Iris pigment epithelial cell (primary cell): Measurements from ENCODE around the gene GIMAP6.
"Not testable (repeated sequence)": the region's sequence is repeated elsewhere in the genome, so short reads cannot be mapped to it uniquely, and the experiment has no call there.

ENCODE experiments used
- DNase-seq: peaks from one replicate; pipeline ENCODE4 v3.0.0-alpha.2; 2011; ENCODE audit warnings: low read depth

GIMAP6 gene

DNA sequence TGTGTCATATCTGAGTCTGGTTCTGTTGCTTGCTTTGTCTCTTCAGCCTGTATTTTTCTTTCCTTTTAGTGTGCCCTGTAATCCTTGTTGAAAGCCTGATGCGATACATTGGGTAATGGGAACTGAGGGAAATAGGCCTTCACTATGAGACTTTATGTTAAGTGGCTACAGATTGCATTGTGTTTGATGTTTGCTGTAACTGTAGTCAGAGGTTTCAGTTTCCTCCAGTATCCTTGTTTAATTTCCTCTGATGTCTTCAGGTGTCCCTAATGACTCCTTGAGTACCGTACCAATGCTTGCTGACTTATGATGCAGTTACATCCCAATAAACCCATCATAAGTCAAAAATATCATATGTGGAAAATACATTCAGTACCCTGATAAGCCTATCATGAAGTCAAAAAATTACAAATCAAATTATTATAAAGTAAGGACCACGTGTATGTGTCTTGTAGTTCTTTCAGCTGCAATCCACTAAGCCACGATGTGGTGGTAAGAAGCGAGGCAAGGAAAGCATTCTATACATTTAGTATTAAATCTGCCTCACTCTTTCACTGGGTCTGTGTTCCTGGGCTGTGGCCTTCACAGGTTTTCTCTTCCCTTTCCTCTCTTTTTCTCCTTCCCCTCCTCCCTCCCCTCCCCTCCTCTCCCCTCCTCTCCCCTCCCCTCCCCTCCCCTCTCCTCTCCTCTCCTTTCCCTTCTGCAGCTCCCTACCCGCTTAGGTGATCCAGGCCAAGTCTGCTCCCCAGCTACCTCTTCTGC, 13.3 kb upstream of the GIMAP6 start:
- DNase-seq = no peak

DNA sequence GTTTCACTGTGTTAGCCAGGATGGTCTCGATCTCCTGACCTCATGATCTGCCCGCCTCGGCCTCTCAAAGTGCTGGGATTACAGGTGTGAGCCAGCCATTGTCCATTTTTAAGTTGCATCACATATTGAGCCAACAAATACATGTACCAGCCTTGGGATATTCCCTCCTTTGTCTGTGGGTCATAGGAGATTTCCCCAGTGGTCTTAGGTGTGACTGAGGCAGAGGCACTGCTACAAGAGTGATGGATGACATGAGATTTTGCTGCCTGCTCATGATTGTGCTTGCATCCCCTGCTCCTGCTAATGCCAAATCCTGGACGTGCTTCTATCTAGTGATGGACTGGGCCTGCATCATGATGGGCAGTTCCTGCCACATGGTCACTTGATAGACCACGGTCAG, 10.7 kb upstream of the GIMAP6 start:
- DNase-seq = no peak

DNA sequence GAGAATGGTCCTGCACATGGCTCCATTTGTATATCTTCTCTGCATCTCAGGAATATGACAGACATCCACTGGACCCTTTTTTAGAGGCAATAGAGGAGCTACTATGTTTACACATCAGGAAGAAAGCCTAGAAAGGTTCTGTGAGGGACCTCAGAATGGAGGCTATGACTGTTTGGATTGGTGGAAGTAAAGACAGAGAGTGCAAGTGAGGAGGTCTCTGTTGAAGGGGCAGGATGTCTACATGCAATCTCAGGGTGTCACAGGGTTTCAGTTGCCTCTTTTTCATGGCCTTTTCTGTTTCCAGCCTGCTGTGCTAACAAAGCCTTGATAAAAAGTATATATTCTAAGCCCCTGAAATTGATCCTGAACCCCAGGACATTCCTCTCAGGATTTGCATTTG, 9.7 kb upstream of the GIMAP6 start:
- DNase-seq = no peak

DNA sequence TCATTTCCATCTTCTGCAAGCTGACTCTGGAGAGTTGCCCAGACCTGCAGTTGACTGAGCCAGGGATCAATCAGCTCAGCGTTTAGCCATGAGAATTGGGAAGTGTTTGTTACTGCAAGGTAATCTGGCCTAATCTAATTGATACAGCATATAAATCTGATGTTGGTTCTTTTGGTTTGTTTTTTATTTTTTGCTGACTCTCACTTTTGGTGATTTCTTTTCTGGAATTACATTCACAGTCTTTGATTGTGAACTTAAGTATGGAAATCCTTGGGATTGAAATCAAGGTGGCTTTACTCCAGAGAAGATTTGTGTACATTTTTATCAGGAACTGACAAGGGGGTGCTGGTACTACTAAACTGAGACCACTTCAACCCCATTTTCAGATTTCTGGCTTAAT, 1.7 kb upstream of the GIMAP6 start:
- no peak for DNase-seq

DNA sequence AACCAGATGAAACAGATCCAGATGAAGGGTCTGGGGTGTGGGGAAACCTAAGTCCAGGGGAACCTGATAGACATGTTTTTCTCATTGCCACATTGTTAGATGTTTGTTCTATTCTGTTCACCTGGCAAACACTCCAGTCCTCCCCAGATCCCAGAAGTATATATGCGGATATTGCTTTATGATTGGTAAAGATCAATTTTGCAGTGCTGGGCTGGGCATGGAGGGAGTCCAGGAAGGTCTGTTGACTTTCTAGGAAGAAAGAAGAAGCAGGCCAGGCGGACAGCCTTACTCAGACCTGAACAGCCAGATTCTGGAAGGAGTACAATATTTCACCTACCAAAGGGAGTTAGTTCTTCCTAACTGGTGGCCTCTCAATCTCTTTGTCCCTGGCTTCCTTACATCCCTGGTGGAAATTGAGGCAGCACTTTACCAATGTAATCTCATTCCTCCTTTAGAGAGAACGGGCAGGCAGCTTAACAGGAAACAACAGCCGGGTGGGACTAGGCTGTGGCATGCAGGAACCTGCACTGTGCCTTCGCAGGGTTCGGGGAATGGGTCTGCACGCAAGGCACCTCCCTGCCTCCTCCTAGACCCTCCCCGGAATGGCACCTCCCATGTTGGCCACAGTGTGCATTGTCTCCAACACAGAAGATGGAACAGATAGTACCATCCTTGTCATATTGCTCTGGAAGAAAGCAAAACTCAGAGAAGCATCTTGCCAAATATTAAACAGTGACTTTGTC, 930 bp downstream of the GIMAP6 start:
- DNase-seq = no peak

DNA sequence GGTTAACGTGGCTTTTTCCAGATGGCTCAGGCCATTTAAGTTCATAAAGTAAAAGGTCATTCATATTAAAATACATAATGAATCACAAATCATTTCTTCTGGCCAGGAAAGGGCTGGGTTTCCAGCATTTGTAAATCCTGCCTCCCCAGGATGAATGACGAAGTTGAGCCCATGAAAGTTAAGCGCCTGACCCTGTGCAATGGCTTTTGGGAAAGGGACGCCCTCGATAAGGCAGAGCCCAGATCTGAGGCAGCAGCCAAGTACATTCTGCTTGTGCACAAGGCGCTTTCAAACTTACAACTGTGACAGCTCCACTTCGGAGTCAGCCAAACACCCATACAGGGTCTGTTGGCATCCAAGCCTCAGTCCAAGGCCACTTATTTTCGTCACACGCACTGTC, 2.8 kb downstream of the GIMAP6 start:
- DNase-seq = no peak

DNA sequence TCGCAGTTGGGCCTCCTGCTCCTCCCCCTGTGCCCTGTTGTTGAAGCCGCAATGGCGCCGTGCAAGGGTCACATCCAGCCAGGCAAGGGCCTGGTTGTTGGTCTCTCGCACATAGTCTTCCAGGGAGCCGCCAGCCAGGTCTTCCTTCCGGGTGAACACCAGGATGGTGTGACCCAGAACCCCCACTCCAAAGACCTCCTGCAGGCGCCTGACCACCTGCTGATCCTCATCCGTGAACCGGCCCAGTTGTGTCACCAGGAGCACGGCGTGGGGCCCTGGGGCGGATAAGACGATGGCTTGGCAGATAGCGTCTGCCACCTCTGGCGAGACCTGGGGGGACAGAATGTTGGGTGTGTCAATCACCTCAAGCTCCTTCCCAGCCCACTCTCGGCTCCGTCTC, 4.2 kb downstream of the GIMAP6 start:
- no peak for DNase-seq

DNA sequence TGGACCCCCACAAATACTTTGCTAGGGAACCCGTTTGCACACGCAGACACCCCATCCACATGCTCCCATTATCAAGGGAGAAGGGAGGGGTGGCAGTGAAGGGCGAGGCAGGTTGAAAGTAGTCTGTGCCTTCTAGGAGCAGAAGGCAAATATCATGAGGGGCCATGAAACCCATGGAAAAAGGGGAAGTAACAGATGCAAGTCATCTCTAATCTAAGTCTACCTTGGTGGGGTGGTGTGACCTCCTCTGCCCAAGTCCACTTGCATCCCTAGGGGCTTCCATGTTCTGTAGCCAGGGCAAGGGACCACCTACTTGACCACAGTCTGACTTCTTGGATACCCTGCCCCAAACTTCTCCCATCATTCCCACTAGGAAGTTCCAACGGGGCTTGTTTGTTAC, 5.5 kb downstream of the GIMAP6 start:
- DNase-seq = no peak

DNA sequence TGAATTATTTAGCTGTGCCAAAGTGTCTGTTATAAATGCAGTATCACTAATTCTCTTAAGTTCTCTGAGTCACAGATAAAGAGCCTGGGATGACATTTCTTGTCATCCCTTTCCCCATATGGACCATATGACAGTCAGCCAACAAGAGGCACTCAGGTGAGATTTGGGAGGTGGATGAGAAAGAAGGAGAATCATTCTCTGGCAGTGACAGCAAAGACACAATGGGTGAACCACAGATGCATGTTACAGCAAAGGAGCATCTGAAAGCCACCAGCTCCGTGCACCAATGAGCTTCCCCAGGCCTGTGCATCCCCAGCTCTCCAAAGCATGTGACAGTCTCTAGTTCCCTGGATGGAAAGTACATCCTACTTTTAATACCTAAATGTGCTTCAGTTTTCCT, 10.8 kb downstream of the GIMAP6 start:
- no peak for DNase-seq

DNA sequence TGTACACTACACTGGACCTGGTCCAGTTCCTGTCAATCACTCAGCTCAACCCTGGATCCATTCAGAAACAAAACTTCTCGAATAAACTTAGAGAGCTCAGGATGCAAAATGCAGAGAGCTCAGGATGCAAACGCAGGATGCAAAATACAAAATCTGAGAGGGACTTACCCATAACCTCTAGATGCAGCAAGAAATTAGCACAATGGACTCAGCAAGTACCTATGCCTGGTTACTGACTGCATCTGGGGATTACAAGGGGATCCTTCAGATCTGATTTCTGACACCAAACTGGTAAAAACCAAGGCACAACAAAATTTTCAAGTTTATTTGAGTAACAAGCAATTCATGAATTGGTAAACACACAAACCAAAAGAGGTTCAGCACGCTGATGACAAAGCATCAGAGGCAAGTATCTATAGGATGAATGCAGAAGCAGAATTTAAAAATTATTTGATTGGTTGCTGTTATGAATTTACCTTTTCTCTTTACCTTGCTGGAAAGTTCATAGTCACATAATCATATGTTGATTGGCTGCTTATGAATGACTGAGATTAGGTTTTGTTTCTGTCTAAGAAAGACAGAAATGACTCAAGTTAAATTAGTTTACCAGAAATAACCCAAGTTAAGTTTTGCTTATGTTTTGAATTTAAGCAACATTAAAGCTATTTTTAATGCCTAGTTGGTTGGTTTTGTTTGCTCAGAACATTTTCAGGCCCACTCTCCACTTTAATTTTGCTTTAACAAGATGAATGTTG, 11.4 kb downstream of the GIMAP6 start:
- DNase-seq = no peak

DNA sequence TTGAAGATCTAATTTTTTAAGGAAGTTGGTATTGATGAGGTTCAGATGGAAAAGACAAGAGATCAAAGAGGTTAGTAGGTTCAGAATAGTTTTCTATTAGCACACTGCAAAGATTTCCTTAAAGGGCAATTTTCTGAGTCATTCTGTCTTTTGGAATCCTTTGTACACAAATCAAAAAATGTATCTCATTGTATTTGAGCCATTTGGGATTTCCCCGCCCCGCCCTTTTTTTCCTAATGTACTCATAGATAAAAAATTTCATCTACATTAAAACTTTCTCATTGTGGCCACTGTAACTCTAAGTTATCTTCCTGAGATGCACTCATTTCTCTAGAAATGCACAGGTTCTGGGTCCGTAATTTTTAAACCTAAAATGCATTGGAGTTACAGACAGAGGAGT, 12.1 kb downstream of the GIMAP6 start:
- DNase-seq = no peak

DNA sequence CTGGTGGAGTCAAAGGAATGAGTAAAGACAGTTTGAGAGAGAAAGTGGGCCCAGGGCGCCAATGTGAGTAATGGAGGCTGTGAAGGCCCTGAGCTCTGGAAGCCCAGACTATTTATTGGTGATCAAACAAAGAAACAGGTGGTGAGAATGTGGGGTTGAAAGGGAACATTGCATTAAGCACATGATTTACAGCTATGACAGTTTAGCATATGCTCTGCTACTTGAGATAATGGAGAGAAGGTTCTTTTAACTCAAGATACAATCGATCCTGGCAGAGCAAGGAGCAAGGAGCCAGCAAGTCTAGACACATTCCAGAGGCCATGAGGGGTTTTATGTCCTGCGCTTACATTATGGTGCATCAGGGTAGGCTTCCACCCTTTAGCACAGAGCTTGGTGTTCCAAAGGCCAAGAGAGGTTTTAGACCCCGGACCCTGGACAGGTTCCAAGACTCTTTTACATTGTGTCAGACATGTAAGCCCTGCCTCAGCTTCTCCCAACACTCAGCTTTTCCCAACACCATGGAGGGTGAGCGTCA, 16.9 kb downstream of the GIMAP6 start:
- DNase-seq = not testable (repeated sequence)

DNA sequence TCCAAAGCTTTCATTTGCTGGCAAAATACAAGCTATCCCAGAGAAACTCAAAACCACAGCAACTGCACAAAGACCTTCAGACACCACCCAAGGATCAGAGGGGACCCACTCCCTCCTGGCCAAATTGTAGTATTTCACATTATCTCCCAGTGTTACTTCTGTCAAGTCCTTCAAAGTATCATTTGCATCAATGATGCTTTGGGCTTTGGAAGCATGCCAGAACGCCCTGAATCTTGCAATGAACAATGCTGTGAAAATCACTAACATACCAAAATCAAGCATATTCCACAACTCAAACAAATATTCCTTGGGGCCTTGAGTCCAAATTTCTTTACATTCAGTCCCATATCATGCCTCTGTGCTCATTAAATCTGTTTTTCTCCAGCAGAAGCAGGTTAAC, 17.8 kb downstream of the GIMAP6 start:
- DNase-seq = not testable (repeated sequence)

DNA sequence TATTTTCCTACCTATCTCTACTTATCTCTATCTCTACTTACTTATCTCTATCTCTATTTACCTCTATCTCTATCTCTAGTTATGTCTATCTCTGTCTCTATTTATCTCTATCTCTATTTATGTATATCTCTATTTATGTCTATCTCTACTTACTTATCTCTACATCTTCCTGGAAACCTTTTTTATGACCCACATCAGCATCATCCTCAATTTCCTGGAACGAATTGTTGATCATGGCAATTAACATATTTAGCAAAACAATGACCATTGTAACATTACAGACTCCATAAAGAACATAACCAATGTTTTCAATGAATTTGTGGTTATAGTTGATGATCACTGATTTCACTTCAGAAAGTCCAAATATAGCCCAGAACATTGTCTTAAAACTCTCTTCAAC, 18.3 kb downstream of the GIMAP6 start:
- DNase-seq = no peak

DNA sequence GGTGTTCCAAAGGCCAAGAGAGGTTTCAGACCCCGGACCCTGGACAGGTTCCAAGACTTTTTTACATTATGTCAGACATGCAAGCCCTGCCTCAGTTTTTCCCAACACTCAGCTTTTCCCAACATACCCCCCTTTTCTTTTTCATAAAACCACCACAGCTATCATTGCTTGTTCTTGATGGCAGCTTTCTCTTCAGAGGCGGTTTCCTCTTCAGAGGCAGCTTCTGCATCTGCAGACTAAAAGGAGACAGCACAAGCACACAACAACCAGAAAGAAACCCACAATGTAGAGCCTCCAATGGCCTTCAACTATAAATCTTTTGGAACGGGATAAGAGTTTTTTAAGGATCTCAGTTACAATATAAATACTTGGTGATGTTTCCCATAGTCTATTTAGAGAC, 19.3 kb downstream of the GIMAP6 start:
- DNase-seq = no peak

DNA sequence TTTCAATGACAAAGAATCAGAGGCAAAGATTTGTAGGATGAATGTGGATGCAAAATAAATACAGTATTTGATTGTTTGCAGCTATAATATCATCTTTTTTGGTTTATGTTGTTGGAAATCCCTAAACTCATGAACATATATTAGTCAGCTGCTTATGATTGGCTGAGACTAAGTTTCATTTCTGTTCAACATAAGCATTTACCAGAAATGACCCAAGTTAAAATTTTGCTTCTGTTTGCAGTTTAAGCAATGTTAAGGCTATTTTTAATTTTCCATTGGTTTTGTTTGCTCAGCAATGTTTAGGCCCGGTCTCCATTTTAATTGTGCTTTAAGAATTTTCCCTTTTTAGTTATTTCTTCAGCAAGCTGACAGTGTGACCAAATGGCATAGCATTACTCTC, 22.0 kb downstream of the GIMAP6 start:
- no peak for DNase-seq

DNA sequence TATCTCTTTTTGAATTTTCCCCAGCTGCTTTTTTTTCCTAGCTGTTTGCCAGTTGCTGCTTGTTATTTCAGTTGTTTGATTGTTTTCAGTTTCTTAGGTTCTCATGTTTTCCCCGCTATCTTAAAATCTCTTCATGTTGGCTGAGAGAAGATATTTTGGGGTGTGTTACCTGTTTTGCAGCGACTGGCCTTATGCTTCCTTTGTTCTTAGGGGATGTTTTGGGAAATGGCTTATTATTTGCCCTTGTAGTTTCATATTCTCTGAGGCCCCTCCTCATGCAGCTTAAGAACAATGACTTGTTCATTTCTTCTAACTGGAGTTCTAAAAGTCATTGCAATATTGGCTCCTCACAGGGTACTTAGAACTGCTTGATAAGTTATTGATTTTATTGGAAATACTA, 28.6 kb downstream of the GIMAP6 start:
- DNase-seq = not testable (repeated sequence)

DNA sequence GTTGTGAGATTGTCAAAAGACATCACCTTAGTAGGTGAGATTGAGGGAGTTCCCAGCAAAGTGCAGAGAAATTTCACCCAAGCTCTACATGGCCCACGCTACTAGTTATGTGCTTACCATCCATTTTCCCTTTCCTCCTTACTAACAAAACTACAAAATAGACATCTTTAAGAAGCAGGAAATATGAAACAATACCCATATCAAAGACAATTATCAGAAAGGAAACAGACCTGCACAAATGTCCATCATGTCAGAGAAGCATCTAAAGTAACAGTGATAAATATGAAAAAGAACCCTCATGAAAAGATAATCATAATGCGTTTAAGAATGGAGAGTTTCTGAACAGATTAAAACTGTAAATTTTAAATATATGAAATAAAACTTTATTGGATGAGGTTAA, 36.8 kb downstream of the GIMAP6 start:
- DNase-seq = no peak

DNA sequence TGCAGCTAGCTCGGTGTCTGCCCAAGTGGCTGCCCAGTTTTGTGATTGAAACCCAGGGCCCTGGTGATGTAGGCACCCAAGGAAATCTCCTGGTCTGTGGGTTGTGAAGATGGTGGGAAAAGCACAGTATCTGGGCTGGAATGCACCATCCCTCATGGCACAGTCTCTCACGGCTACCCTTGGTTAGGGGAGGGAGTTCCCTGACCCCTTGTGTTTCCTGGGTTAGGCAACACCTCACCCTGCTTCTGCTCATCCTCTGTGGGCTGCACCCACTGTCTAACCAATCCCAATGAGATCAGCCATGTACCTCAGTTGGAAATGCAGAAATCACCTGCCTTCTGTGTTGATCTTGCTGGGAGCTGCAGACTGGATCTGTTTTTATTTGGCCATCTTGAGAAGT, 37.4 kb downstream of the GIMAP6 start:
- no peak for DNase-seq

DNA sequence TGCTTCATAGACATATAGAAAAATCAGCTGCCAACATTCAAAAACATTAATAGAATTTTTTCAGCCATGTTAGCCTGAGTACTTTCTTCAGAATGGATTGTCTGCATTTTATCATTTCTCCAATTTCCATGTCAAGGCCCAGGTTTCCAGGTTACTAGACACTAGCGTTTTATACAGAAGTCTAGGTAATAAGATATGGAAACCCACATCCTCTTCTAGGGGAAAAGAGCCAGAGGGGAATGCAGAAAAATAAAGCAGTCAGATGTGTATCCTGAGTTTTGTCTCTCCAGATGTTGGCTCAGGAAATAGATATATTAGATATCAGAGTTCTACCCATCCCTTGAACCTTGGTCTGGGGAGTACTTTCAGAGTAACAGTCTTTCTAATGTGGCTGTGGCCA, 44.6 kb downstream of the GIMAP6 start:
- no peak for DNase-seq

DNA sequence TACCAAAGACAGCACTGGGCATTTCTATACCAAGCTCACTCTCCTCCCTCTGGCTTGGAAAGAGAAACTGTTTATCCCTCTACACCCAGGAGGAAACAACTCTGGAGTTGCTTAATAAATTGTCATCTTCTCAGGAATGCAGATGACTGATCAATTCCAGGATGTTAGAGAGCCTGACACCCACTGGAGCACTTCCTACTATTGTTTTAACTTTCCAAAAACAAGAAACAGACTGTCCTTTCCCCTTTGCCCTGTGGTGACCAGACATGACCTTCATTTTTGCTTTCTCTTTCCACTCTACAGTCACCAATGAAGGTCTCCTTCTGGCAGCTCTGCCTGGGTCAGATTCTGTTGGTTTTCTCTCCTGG, 45.4 kb downstream of the GIMAP6 start:
- no peak for DNase-seq

DNA sequence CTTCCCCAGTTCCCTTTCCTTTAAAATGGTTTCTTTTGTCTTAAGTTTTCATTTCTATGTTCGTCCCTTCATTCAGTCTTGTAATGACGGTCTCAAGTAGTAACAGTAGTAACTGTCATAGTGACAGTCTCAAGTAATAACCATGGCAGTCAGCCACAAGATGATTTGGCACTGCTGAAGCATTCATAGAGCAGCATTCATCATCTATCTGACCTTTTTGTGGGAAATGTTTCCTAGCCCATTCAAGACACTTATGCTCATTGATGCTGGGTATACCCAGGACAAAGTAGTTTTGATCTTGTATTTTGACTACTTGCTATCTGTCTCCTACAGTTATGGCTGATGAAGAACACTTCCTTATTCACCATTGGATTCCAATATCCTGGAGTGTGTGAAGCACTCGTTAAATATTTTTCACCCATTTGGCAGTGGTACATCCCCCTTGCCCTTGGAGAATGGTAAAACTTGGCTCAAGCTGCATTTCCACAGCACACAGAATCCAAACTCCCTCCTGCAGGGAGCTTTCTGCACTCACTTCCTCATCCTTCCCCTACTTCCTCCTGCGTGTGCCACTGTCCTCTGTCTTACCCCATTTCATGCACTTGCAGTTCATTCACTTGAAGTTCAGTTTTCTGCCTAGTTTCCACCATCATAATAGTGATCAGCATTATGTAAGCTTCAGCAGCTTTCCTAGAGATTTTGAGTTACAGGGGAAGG, 46.0 kb downstream of the GIMAP6 start:
- no peak for DNase-seq
